Neural crest cell (in vitro differentiated cells): ENCODE results near the gene EPB41. TPM values are rescaled to one million over a fixed set of nuclear protein-coding genes. Genes with fewer than 3 reads are reported as not detected.

Experiments used
- DNase-seq: peaks from one replicate; pipeline ENCODE4 v3.0.0; 2021; ENCODE audit warnings: low read depth, mixed read lengths, low spot score
- H3K27ac Mint-ChIP-seq: one replicate; pipeline ENCODE4 v1.8.0; 2021; ENCODE audit warnings: mild to moderate bottlenecking, mixed read lengths; ENCODE audit not compliant: unreplicated experiment
- H3K27me3 Mint-ChIP-seq: 2 replicates; pipeline ENCODE4 v1.8.0; 2021; ENCODE audit warnings: low read depth, mild to moderate bottlenecking, mixed read lengths
- H3K36me3 Mint-ChIP-seq: 2 replicates; pipeline ENCODE4 v1.8.0; 2021; ENCODE audit warnings: low read depth, mild to moderate bottlenecking, mixed read lengths
- H3K4me1 Mint-ChIP-seq: 2 replicates; pipeline ENCODE4 v1.8.0; 2021; ENCODE audit warnings: mixed read lengths
- H3K4me3 Mint-ChIP-seq: one replicate; pipeline ENCODE4 v1.8.0; 2021; ENCODE audit warnings: mild to moderate bottlenecking, mixed read lengths
- H3K9me3 Mint-ChIP-seq: 2 replicates; pipeline ENCODE4 v1.8.0; 2021; ENCODE audit warnings: mixed read lengths
- CTCF ChIP-seq: fragments of 200-600 bp; sonication (generic); conservative IDR thresholded peaks from 2 replicates; pipeline ENCODE4 v1.5.0; 2021; ENCODE audit warnings: antibody characterized with exemption, mild to moderate bottlenecking
- total RNA-seq: library from RNA; stranded (reverse); gene quantifications from 2 replicates; pipeline ENCODE4 v1.2.1, GENCODE V29; 2021

The EPB41 gene
- total RNA-seq, 1 donor from 2014 or later, result 108 TPM

GRCh38 chr1:28897789-28898188, 16.6 kb upstream of the EPB41 start:
- Mint-ChIP-seq H3K4me1 (peaks cover 3% of the 10 kb centered on the region), H3K4me3 (no peak overlapping the region), H3K9me3 (no peaks in the 10 kb centered on the region), H3K36me3 (no peaks in the 10 kb centered on the region), H3K27ac (no peak overlapping the region), H3K27me3 (no peaks in the 10 kb centered on the region)
- no peak for TF ChIP-seq CTCF
- no peak for DNase-seq

- H3K4me1 Mint-ChIP-seq, result peaks cover 3% of the 10 kb centered on the region
- H3K27me3 Mint-ChIP-seq, result no peaks in the 10 kb centered on the region
- H3K27ac Mint-ChIP-seq, result peak overlapping the region; percentile 58
Observed at GRCh38 chr1:28898405-28898881, 15.9 kb upstream of the EPB41 start.

GRCh38 chr1:28899267-28899666, 15.1 kb upstream of the EPB41 start:
- Mint-ChIP-seq H3K27ac (no peak overlapping the region), H3K9me3 (peaks cover under 1% of the 10 kb centered on the region), H3K27me3 (no peaks in the 10 kb centered on the region), H3K36me3 (no peaks in the 10 kb centered on the region), H3K4me3 (no peak overlapping the region), H3K4me1 (no peaks in the 10 kb centered on the region)
- DNase-seq, result no peak
- TF ChIP-seq CTCF, result no peak

More at GRCh38 chr1:28898405-28898881, 15.9 kb upstream of the EPB41 start:
- Mint-ChIP-seq H3K4me3 (no peak overlapping the region), H3K36me3 (no peaks in the 10 kb centered on the region), H3K9me3 (no peaks in the 10 kb centered on the region)
- no peak for DNase-seq
- no peak for TF ChIP-seq CTCF

GRCh38 chr1:28900562-28900961, 13.8 kb upstream of the EPB41 start:
- TF ChIP-seq CTCF, result no peak
- Mint-ChIP-seq H3K27me3 (no peaks in the 10 kb centered on the region), H3K4me3 (no peak overlapping the region), H3K27ac (no peak overlapping the region), H3K36me3 (no peaks in the 10 kb centered on the region), H3K4me1 (no peaks in the 10 kb centered on the region), H3K9me3 (peaks cover 2% of the 10 kb centered on the region)
- no peak for DNase-seq

GRCh38 chr1:28902738-28903137, 11.6 kb upstream of the EPB41 start:
- Mint-ChIP-seq H3K27me3 (no peaks in the 10 kb centered on the region), H3K4me1 (peaks cover 5% of the 10 kb centered on the region), H3K27ac (no peak overlapping the region), H3K4me3 (no peak overlapping the region), H3K9me3 (peaks cover 2% of the 10 kb centered on the region), H3K36me3 (no peaks in the 10 kb centered on the region)
- DNase-seq, result no peak
- no peak for TF ChIP-seq CTCF
